GM12801 (cell line): ENCODE measurements around the gene TMEM201.

ENCODE experiments used
- TF ChIP-seq, protein P1 (sequence below): IDR thresholded peaks from one replicate; pipeline ENCODE4 v1.5.1; 2011; ENCODE audit warnings: control low read depth; ENCODE audit not compliant: insufficient read length; ENCODE audit errors: extremely low read depth

TMEM201 gene

DNA sequence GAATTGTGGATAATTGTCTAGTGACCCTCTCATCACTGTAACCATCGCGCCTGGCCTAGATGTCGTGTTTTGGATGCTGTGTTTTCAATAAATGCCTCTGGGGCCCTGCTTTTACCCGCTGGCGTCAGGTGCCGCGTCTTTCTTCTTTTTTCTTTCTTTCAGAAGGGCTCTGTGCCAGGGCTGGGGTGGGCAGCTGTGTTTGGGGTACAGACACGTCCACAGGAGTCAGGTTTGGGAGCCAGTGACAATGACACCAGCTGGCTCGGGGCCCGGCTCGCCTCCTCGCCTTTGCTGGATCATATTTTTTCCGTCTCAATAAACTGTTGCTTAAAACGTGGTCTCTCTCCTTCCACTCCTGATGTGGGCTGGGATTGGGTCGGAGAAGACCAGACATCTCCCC lies 16.1 kb downstream of the TMEM201 start:
- TF ChIP-seq, protein P1, sequence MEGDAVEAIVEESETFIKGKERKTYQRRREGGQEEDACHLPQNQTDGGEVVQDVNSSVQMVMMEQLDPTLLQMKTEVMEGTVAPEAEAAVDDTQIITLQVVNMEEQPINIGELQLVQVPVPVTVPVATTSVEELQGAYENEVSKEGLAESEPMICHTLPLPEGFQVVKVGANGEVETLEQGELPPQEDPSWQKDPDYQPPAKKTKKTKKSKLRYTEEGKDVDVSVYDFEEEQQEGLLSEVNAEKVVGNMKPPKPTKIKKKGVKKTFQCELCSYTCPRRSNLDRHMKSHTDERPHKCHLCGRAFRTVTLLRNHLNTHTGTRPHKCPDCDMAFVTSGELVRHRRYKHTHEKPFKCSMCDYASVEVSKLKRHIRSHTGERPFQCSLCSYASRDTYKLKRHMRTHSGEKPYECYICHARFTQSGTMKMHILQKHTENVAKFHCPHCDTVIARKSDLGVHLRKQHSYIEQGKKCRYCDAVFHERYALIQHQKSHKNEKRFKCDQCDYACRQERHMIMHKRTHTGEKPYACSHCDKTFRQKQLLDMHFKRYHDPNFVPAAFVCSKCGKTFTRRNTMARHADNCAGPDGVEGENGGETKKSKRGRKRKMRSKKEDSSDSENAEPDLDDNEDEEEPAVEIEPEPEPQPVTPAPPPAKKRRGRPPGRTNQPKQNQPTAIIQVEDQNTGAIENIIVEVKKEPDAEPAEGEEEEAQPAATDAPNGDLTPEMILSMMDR: no peak

DNA sequence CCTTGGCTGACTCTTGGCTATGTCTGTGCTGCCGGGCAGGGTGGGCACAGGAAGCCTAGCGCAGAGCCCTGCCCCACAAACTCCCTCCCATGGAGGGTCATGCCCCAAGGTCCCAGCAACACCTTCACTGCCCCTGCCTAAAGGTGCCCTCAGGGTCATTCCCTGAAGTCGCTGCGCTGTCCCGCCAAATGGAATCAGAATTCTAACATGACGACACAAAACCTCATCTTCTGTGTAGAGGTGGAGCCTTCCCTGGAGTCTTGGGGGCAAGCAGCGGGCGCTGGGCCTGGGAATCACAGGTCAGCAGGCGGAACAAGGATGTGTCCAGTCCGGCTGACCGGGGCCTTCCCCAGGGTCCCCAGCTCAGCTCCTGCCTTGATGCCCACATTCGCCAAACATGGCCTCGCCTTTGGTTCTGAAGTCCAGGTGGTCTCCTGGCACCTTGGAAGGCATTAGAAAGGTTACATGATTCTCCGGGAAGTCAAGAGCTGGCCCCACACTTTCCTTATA lies 17.3 kb downstream of the TMEM201 start:
- TF ChIP-seq, protein P1: no peak

GRCh38 chr1:9606458-9606857 lies 17.7 kb downstream of the TMEM201 start:
- TF ChIP-seq, protein P1: no peak

GRCh38 chr1:9606948-9607347 lies 18.2 kb downstream of the TMEM201 start:
- TF ChIP-seq, protein P1: no peak

GRCh38 chr1:9607352-9607751 lies 18.6 kb downstream of the TMEM201 start:
- TF ChIP-seq, protein P1: no peak

GRCh38 chr1:9609998-9610397 lies 21.3 kb downstream of the TMEM201 start:
- TF ChIP-seq, protein P1: no peak

DNA sequence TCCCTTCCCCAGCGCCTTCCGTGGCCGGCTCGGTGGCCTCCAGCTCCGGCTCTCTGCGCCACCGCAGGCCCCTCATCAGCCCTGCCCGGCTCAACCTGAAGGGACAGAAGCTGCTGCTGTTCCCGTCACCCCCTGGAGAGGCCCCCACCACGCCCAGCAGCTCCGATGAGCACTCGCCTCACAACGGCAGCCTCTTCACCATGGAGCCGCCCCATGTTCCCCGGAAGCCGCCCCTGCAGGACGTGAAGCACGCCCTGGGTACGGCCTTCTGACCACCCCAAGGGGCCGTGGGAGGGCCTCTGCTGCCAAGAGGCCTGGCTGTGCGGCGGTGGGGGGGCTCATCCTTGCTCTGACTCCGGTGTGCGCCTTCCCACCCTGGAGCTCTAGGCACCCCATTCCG lies 21.8 kb downstream of the TMEM201 start:
- TF ChIP-seq, protein P1: no peak

DNA sequence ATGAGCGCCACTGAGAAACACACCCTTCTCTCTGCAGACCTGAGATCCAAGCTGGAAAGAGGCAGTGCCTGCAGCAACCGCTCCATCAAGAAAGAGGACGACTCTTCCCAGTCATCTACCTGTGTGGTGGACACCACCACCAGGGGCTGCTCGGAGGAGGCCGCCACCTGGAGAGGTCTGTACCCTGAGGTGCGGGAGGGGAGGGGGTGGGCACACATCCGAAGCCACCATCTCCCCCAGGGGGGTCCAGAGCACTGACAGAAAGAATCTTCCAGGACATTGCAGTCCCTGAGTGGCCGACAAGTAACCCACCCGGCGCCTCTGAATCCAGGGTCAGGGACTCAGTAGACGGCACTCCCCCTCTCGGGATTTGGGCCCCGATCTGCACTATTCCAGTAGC lies 23.0 kb downstream of the TMEM201 start:
- TF ChIP-seq, protein P1: no peak
